Measurements from ENCODE around the gene TMEM181.
"Not testable (repeated sequence)": the region's sequence is repeated elsewhere in the genome, so short reads cannot be mapped to it uniquely, and the experiment has no call there.

The TMEM181 gene

DNA sequence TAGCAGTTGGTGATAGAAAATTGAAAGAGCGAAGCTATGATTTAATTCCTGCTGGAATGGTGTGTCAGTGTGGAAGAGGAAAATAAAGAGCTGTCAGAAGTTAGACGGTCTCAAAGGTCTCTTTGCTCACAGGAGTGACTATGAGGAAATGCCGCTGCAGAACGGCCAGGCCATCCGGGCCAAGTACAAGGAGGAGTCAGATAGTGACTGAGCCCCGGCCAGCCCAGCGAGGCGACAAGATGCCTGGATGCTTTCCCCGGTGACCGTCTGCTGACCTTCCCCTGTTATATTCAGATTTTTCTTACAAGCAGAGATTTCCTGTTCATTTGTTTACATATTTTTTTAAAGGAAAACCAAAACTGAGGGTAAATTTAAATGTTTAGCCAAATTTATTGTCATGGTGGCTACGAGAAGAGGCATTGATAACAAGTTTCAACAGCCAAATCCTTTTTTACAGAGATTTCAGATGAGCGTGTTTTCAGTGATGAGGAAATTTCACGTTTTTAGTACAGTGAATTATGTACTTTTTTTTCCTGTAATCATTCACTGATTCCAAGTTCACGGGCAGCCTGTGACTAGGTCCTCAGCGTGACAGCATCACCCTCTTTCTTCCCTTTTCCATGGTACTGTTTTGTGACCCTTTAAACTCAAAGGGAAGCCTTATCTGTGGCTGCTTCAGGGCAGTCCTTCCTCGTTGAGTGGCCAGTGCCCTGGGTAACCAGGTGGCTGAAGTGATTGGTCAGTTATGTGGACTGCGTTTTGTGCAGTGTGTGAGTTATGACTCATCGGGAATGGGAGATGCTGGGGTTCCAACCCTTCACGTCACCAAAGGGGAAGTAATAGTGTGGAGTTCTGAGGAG, 72.0 kb downstream of the TMEM181 start:
- CTCF ChIA-PET, result no interaction called here

DNA sequence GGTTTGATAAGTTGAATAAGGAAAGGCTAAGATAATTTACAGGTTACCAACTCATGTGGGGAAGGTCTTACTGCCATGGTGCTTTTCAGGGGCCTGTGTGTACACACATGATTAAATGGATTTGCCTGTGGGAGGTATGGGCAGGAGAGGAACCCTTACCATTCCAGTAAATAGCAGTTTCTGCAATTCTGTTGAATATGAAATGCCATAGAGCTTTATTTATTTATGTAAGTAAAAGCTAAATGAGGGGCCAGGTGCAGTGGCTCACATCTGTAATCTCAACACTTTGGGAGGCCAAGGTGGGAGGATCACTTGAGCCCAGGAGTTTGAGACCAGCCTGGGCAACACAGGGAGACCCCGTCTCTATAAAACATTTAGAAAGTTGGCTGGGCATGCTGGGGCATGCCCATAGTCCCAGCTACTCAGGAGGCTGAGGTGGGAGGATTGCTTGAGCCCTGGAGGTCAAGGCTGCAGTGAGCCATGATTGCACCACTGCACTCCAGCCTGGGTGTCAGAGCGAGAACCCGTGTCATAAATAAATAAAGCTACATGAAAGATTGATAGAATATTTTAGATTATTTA, 72.7 kb downstream of the TMEM181 start:
- H3K27ac ChIP-seq, result peak overlapping the region; percentile 52
- POLR2A ChIA-PET (ENCODE audit: low non-redundant PET); DNase-seq (ENCODE audit: low spot score); CTCF ChIA-PET: not testable (repeated sequence)

More for the DNA sequence above, 72.0 kb downstream of the TMEM181 start:
- TF ChIP-seq, protein P1, sequence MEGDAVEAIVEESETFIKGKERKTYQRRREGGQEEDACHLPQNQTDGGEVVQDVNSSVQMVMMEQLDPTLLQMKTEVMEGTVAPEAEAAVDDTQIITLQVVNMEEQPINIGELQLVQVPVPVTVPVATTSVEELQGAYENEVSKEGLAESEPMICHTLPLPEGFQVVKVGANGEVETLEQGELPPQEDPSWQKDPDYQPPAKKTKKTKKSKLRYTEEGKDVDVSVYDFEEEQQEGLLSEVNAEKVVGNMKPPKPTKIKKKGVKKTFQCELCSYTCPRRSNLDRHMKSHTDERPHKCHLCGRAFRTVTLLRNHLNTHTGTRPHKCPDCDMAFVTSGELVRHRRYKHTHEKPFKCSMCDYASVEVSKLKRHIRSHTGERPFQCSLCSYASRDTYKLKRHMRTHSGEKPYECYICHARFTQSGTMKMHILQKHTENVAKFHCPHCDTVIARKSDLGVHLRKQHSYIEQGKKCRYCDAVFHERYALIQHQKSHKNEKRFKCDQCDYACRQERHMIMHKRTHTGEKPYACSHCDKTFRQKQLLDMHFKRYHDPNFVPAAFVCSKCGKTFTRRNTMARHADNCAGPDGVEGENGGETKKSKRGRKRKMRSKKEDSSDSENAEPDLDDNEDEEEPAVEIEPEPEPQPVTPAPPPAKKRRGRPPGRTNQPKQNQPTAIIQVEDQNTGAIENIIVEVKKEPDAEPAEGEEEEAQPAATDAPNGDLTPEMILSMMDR (conservative IDR thresholded peaks at IDR 0.05; ENCODE audit: low read depth), result no peak
- DNase-seq (ENCODE audit: low spot score), result no peak
- POLR2A ChIA-PET (ENCODE audit: low non-redundant PET), result no interaction called here
- peak overlapping the region; percentile 60 for H3K27ac ChIP-seq

DNA sequence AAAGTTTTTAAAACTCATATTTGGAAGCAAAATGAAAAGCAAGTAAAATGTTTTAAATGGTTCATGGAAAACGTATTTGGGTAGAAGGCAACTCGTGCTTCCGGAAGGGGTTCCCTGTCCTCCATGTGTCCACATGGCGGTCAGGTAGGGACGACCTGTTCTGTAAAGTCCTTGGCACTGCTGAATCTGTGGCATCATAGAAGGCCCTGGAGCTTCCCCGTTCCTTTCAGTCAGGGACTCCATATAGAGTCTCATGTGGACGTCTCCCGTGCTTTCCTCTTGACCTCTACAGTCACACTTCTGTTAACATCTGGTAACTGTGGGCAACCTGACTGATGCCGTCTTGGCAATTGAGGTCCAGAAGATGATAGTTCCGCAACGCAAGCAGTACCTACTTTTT, 73.2 kb downstream of the TMEM181 start:
- POLR2A ChIA-PET (ENCODE audit: low non-redundant PET), result no interaction called here
- peak overlapping the region; percentile 52 for H3K27ac ChIP-seq
- DNase-seq (ENCODE audit: low spot score), result no peak
- TF ChIP-seq, protein P1 (conservative IDR thresholded peaks at IDR 0.05; ENCODE audit: low read depth), result no peak
- CTCF ChIA-PET, result no interaction called here

DNA sequence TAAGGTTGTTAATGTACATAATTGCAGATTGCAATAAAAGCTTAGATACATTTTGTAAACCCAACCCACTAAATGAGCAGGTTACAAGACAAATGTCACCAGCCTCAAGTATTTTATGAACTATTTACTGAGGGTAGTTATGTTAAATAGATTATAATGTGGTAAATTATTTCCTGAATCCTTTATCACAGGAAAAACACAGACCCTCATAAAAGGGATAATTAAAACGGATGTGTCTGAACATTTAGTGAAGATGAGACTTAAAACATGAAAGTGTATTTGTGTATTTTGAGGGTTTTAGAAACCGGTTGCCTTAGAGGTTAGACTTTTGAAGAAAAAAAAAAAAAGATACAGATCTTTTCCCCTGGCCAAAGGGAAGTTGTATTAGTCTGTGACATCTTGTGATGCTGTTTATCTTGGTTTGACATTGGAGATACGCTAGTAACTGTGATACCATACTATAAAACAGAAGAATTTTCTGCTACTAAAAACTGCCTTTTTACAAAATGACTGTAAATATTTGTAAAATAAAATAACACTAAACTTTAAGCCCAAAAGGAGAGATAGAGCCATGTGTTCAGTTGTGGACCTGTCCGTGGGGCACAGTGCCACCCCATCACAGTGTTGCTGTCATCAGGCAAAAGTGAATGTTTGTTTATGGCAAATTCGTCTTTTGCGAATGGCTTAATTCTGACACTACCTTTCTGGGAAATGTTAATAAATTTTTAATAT, 75.0 kb downstream of the TMEM181 start:
- TF ChIP-seq, protein P1 (conservative IDR thresholded peaks at IDR 0.05; ENCODE audit: low read depth), result no peak
- POLR2A ChIA-PET (ENCODE audit: low non-redundant PET), result no interaction called here
- CTCF ChIA-PET, result interaction anchor here (1.2 kb wide), 1 partner anchor 57 kb away, joined by 6 read pairs; no protein-coding TSS in a partner anchor
- no peak for DNase-seq (ENCODE audit: low spot score)
- H3K27ac ChIP-seq, result no peak overlapping the region

DNA sequence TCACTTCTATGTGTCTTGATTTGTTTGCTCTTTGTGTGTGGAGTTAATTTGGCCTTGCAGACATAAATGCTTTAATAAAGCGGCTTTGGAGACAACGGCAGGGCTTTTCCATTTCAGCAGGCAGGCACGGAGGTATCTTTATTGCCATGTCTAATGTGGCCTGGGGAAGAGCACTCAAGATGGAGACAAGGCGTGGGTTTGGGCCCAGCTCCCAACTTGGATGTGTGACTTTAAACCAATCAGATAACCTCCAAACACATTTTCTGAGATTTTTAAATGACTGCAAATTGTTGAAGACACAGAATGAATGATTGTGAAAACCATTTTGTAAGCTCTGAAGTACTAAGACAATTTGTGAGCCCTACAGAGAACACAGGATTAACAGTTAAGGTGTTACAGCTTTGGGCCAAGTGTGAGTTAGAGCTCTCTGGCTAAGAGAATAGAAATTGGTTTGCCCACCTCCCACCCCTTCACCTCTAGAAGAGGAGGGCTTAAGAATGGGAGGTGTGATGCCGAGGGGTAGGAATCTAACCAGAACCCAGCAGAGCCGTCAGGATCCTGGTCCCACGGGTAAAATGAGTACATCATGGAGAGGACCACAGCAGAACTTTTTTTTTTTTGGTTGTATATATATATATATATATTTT, 75.7 kb downstream of the TMEM181 start:
- DNase-seq (ENCODE audit: low spot score), result no peak
- CTCF ChIA-PET, result interaction anchor here (1.2 kb wide), 1 partner anchor 56 kb away, joined by 6 read pairs; no protein-coding TSS in a partner anchor
- TF ChIP-seq, protein P1 (conservative IDR thresholded peaks at IDR 0.05; ENCODE audit: low read depth), result no peak
- POLR2A ChIA-PET (ENCODE audit: low non-redundant PET), result no interaction called here
- H3K27ac ChIP-seq, result no peak overlapping the region

DNA sequence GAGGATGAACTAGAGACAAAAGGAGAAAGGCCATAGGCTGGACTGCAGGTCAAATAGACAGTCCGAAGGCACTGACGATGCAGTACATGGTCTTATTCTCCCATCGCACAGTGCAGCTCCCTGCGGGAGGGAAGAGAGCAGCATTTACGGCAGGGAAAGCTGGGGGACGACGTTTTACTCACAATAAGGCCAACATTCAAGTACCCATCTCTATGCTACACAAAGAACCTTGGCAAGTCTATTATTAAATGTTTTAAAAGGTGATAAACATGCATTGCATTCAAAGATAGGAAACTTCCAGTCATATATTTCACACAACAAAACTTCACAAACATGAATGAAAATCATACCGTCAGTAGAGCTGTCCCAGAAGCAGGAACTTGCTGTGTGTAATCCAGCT, 76.9 kb downstream of the TMEM181 start:
- TF ChIP-seq, protein P1 (conservative IDR thresholded peaks at IDR 0.05; ENCODE audit: low read depth), result no peak
- CTCF ChIA-PET, result no interaction called here
- POLR2A ChIA-PET (ENCODE audit: low non-redundant PET), result no interaction called here
- H3K27ac ChIP-seq, result no peak overlapping the region
- DNase-seq (ENCODE audit: low spot score), result no peak
